HG03439 (cell line): ENCODE measurements around the gene NKAIN2.
"Not testable (repeated sequence)": the region's sequence is repeated elsewhere in the genome, so short reads cannot be mapped to it uniquely, and the experiment has no call there.

Experiments used
- ATAC-seq: cut with Tn5 transposase; IDR thresholded peaks from one replicate; pipeline ENCODE4 v1.9.1; 2021; ENCODE audit warnings: mild to moderate bottlenecking, moderate library complexity; ENCODE audit not compliant: unreplicated experiment

The NKAIN2 gene

GRCh38 chr6:124723671-124724070, 920.0 kb downstream of the NKAIN2 start:
- no peak for ATAC-seq

GRCh38 chr6:124737804-124738203, 934.1 kb downstream of the NKAIN2 start:
- ATAC-seq, result not testable (repeated sequence)

- no peak for ATAC-seq
These were observed 934.8 kb downstream of the NKAIN2 start for GRCh38 chr6:124738482-124738881.

GRCh38 chr6:124741341-124741740, 937.7 kb downstream of the NKAIN2 start:
- ATAC-seq, result no peak

- ATAC-seq, result no peak
These were observed 939.3 kb downstream of the NKAIN2 start for GRCh38 chr6:124742971-124743370.

GRCh38 chr6:124743420-124743819, 939.8 kb downstream of the NKAIN2 start:
- no peak for ATAC-seq

- ATAC-seq, result no peak
These were observed 943.7 kb downstream of the NKAIN2 start for GRCh38 chr6:124747349-124747748.

GRCh38 chr6:124748778-124749177, 945.1 kb downstream of the NKAIN2 start:
- no peak for ATAC-seq

GRCh38 chr6:124753001-124753400, 949.3 kb downstream of the NKAIN2 start:
- ATAC-seq, result no peak

- no peak for ATAC-seq
These were observed 950.0 kb downstream of the NKAIN2 start for GRCh38 chr6:124753562-124754105.

GRCh38 chr6:124755321-124755720, 951.7 kb downstream of the NKAIN2 start:
- no peak for ATAC-seq

GRCh38 chr6:124757560-124757959, 953.9 kb downstream of the NKAIN2 start:
- ATAC-seq, result no peak

- ATAC-seq, result no peak
These were observed 955.0 kb downstream of the NKAIN2 start for GRCh38 chr6:124758663-124759062.

GRCh38 chr6:124765280-124765679, 961.6 kb downstream of the NKAIN2 start:
- ATAC-seq, result no peak

- no peak for ATAC-seq
These were observed 964.6 kb downstream of the NKAIN2 start for GRCh38 chr6:124768224-124768623.

- ATAC-seq, result no peak
These were observed 966.3 kb downstream of the NKAIN2 start for GRCh38 chr6:124769811-124770544.

GRCh38 chr6:124770784-124771183, 967.1 kb downstream of the NKAIN2 start:
- no peak for ATAC-seq

GRCh38 chr6:124772733-124773319, 969.2 kb downstream of the NKAIN2 start:
- no peak for ATAC-seq

- no peak for ATAC-seq
These were observed 971.5 kb downstream of the NKAIN2 start for GRCh38 chr6:124775121-124775520.

GRCh38 chr6:124777863-124778262, 974.2 kb downstream of the NKAIN2 start:
- ATAC-seq, result no peak

GRCh38 chr6:124780623-124781022, 977.0 kb downstream of the NKAIN2 start:
- ATAC-seq, result no peak

- no peak for ATAC-seq
These were observed 979.7 kb downstream of the NKAIN2 start for GRCh38 chr6:124783344-124783743.
